Ovary (tissue), 9 donors: ENCODE results near the gene PTX4. TPM values are rescaled to one million over a fixed set of nuclear protein-coding genes. Genes with fewer than 3 reads are reported as not detected.

Experiments
- DNase-seq, 5 donors: peaks; one replicate each; pipeline ENCODE4 v3.0.0-alpha.2; 2019 to 2020
- H3K27ac ChIP-seq, 2 donors: fragments of 200-600 bp; one replicate each; pipeline versions ENCODE4 v1.5.1 to v1.8.0; 2019 to 2022
- H3K27me3 ChIP-seq: fragments of 200-600 bp; one replicate; pipeline ENCODE4 v1.8.0; 2022
- H3K36me3 ChIP-seq: fragments of 200-600 bp; sonication (generic); one replicate; pipeline ENCODE4 v1.5.1; 2019
- H3K4me1 ChIP-seq: one replicate; pipeline ENCODE4 v1.8.1; 2013; ENCODE audit warnings: mild to moderate bottlenecking, moderate library complexity; ENCODE audit not compliant: insufficient read depth
- H3K4me3 ChIP-seq: fragments of 200-600 bp; sonication (generic); one replicate; pipeline ENCODE4 v1.5.1; 2017
- H3K9me3 ChIP-seq, 2 donors: fragments of 200-600 bp in 1 of 2; sonication (generic) in 1 of 2; one replicate each; pipeline versions ENCODE4 v1.5.1 to v1.8.1; 2013 to 2019; ENCODE audit warnings: mild to moderate bottlenecking in 1 of 2, moderate library complexity in 1 of 2
- CTCF ChIP-seq, 3 donors: fragments of 450-650 bp in 2 of 3; fragments of 200-600 bp in 1 of 3; IDR thresholded peaks; one replicate each; pipeline versions ENCODE4 v1.5.1 to v1.8.0; 2016 to 2022; ENCODE audit warnings: antibody characterized with exemption in 3 of 3, mild to moderate bottlenecking in 1 of 3
- EP300 ChIP-seq: sonication (generic); formaldehyde crosslinking; IDR thresholded peaks from one replicate; pipeline ENCODE4 v1.6.1; 2017; ENCODE audit warnings: antibody characterized with exemption
- POLR2A ChIP-seq: fragments of 450-650 bp; IDR thresholded peaks from one replicate; pipeline ENCODE4 v1.6.1; 2017; ENCODE audit warnings: antibody characterized with exemption, mild to moderate bottlenecking, moderate library complexity
- WGBS, 3 donors: extraction: QIAGEN DNeasy Blood & Tissue Kit in 1 of 3; methylation state at CpG; one replicate each; pipeline versions ENCODE4 v1.1.5 to v1.1.7; 2013 to 2017; 5-methylcytosine and 5-hydroxymethylcytosine counted together
- intact Hi-C, 4 donors: fragments of 100-400 bp; cut with DNase I; formaldehyde crosslinking; loops; one replicate each; pipeline versions ENCODE4 v1.11.0 to v1.15.1; 2022 to 2023
- polyA plus RNA-seq, 2 donors: library from polyadenylated mRNA; stranded (reverse); fragments of 200-250 nt in 1 of 2; fragments of 350-450 nt in 1 of 2; fragmentation: Illumina TruSeq in 1 of 2; extraction: RNeasy Lipid Tissue Mini Kit (QIAGEN cat#74804) in 1 of 2; gene quantifications; one replicate each; pipeline ENCODE4 v1.2.3, GENCODE V29; 2013 to 2014
- total RNA-seq, 7 donors: library from RNA; depleted of rRNA in 2 of 7; stranded (reverse); fragments of >200 nt in 2 of 7; fragmentation: NEBNext Ultra II Directional in 3 of 7; extraction: Animal tissue kit (Norgen Biotek cat#: 25700) in 3 of 7; gene quantifications; one replicate each; pipeline versions ENCODE4 v1.1.0 to v1.2.4, GENCODE V29; 2016 to 2023
- donor health status: DM: no; HTN: no; CAD: no; lungs with moderate emphysema.
- donor health status: DM: no; HTN: no; CAD: no.
- donor health status: Bipolar disorder and iron deficiency.
- donor health status: DM: yes; HTN: yes; CAD: no.
- donor health status: DM: no; HTN: no; CAD: no.
- donor health status: DM: yes; HTN: yes; CAD: no.

The PTX4 gene
- total and polyA plus RNA-seq, 9 donors: 0.05 to 0.40 (median 0.15) TPM; not detected in 6

GRCh38 chr16:1511662-1512569, 23.2 kb upstream of the PTX4 start:
- Histone ChIP-seq H3K27me3 (no peaks in the 10 kb centered on the region), H3K27ac (no peak overlapping the region), H3K4me3 (no peak overlapping the region), H3K36me3 (no peaks in the 10 kb centered on the region), H3K4me1 (no peaks in the 10 kb centered on the region), H3K9me3 (no peaks in the 10 kb centered on the region)
- TF ChIP-seq EP300 (no peak), CTCF (IDR thresholded peaks at IDR 0.05) (no peak), POLR2A (no peak)
- DNase-seq: no peak
- intact Hi-C loops: no loop called here
- WGBS, 3 donors: 75 to 81% (median 80%) methylated on average over 30 of the region's 30 CpGs

GRCh38 chr16:1510941-1511351, 22.2 kb upstream of the PTX4 start:
- WGBS, 3 donors: 88 to 90% (median 90%) methylated on average over 26 of the region's 26 CpGs
- no peaks in the 10 kb centered on the region for H3K4me1 ChIP-seq
- H3K27me3 ChIP-seq: no peaks in the 10 kb centered on the region
- H3K4me3 ChIP-seq: no peak overlapping the region
- intact Hi-C loops: no loop called here
- TF ChIP-seq CTCF (IDR thresholded peaks at IDR 0.05) (no peak), POLR2A (no peak)
- DNase-seq: no peak
- no peak overlapping the region for H3K27ac ChIP-seq
- no peaks in the 10 kb centered on the region for H3K36me3 ChIP-seq
- no peaks in the 10 kb centered on the region for H3K9me3 ChIP-seq

GRCh38 chr16:1510272-1510671, 21.5 kb upstream of the PTX4 start:
- no peak overlapping the region for H3K27ac ChIP-seq
- intact Hi-C loops: no loop called here

More at GRCh38 chr16:1510272-1510671, 21.5 kb upstream of the PTX4 start:
- H3K9me3 ChIP-seq: no peaks in the 10 kb centered on the region
- H3K4me3 ChIP-seq: no peak overlapping the region
- no peak for DNase-seq
- no peak for TF ChIP-seq CTCF (IDR thresholded peaks at IDR 0.05)
- no peak for TF ChIP-seq POLR2A
- TF ChIP-seq EP300: no peak
- no peaks in the 10 kb centered on the region for H3K4me1 ChIP-seq
- H3K27me3 ChIP-seq: no peaks in the 10 kb centered on the region
- WGBS, 3 donors: 79 to 83% (median 79%) methylated on average over 10 of the region's 10 CpGs
- H3K36me3 ChIP-seq: no peaks in the 10 kb centered on the region
